GM23248 (cell line): ENCODE measurements around the gene KRT27.

Source experiments
- EZH2 ChIP-seq: fragments of 200-600 bp; sonication (generic); IDR thresholded peaks from 2 replicates; pipeline ENCODE4 v1.6.1; 2018; ENCODE audit warnings: antibody characterized with exemption, mild to moderate bottlenecking; ENCODE audit not compliant: insufficient read depth, poor library complexity, severe bottlenecking
- EZH2phosphoT487 ChIP-seq: fragments of 200-600 bp; sonication (generic); IDR thresholded peaks from 2 replicates; pipeline ENCODE4 v1.6.1; 2018; ENCODE audit warnings: antibody characterized with exemption, moderate library complexity, mild to moderate bottlenecking, low read depth; ENCODE audit not compliant: insufficient read depth

DNA sequence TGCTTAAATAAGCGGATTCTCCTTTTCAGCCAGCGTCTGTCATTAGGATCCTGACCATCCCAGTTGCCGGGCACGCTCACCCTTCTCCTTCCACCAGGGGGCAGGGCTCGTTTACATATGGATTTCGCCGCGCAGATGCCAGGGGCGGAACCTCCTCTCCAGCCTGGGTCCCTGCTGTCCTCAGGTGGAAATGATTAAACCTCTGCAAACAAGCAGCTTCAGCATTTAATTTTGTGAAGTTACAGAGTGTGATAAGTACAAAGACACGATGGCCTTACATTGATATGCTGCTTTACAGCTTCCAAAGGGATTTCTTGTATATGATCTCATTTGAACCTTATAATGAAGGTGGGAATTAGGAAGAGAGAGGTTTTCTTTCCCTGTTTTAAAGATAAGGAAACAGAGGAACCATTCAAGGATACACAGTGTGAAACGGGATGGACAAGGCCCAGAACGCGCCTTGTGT lies 21.3 kb upstream of the KRT27 start:
- TF ChIP-seq EZH2phosphoT487 (no peak), EZH2 (no peak)
